K562 (cell line): ENCODE measurements around the gene ATP5F1D. TPM values are rescaled to one million over a fixed set of nuclear protein-coding genes. Genes with fewer than 3 reads are reported as not detected.
A peak's percentile ranks its signal among the peaks of the same experiment; 100 is the strongest.

Source experiments
- BRF2 ChIP-seq: IDR thresholded peaks from 3 replicates; pipeline ENCODE4 v1.6.1; 2011; ENCODE audit warnings: borderline replicate concordance, mild to moderate bottlenecking; ENCODE audit not compliant: insufficient read length, insufficient read depth
- DACH1 ChIP-seq: fragments of 450-650 bp; IDR thresholded peaks from 2 replicates; pipeline ENCODE4 v1.6.1; 2018; ENCODE audit not compliant: partially characterized antibody
- DIDO1 ChIP-seq: fragments of 450-650 bp; IDR thresholded peaks from 2 replicates; pipeline ENCODE4 v1.6.1; 2016; ENCODE audit warnings: low read depth, missing biosample characterization, missing genetic modification characterization
- ESRRB ChIP-seq: fragments of 250-450 bp; sonication (Bioruptor Pico); IDR thresholded peaks from 2 replicates; pipeline ENCODE4 v1.5.0; 2020; ENCODE audit warnings: mild to moderate bottlenecking, moderate library complexity, borderline replicate concordance
- FOXJ3 ChIP-seq: sonication (generic); formaldehyde crosslinking; IDR thresholded peaks from 2 replicates; pipeline ENCODE4 v1.4.0; 2020; ENCODE audit warnings: mild to moderate bottlenecking, missing genetic modification reagents
- GTF2B ChIP-seq: IDR thresholded peaks from 2 replicates; pipeline ENCODE4 v1.6.1; 2011; ENCODE audit not compliant: insufficient read length; ENCODE audit errors: extremely low read depth
- GTF2F1 ChIP-seq: IDR thresholded peaks from 2 replicates; pipeline ENCODE4 v1.6.1; 2011; ENCODE audit warnings: low read depth, low read length, improper control_type of control experiment
- MAZ ChIP-seq, 2 experiments: fragments of 450-650 bp in 1 of 2; sonication (generic) in 1 of 2; formaldehyde crosslinking; IDR thresholded peaks in 1 of 2; conservative IDR thresholded peaks in 1 of 2; 2 replicates each; pipeline versions ENCODE4 v1.4.0 to v1.5.0; 2020; ENCODE audit warnings: mild to moderate bottlenecking in 1 of 2, missing genetic modification reagents in 1 of 2
- NR3C1 ChIP-seq: sonication (generic); formaldehyde crosslinking; IDR thresholded peaks from 2 replicates; pipeline ENCODE4 v1.8.1; 2022; ENCODE audit warnings: missing genetic modification reagents
- PTRF ChIP-seq: fragments of 450-650 bp; IDR thresholded peaks from 2 replicates; pipeline ENCODE4 v1.6.1; 2016; ENCODE audit warnings: mild to moderate bottlenecking, missing genetic modification characterization, missing compliant biosample characterization
- TCF7 ChIP-seq: sonication (generic); IDR thresholded peaks from 2 replicates; pipeline ENCODE4 v1.6.1; 2016; ENCODE audit warnings: antibody characterized with exemption, borderline replicate concordance
- ZNF354B ChIP-seq: fragments of 250-450 bp; sonication (Bioruptor Pico); IDR thresholded peaks from 2 replicates; pipeline ENCODE4 v1.4.0; 2020
- ZNF431 ChIP-seq: sonication (generic); formaldehyde crosslinking; IDR thresholded peaks from 2 replicates; pipeline ENCODE4 v1.8.0; 2022; ENCODE audit warnings: mild to moderate bottlenecking, missing genetic modification reagents
- ZNF444 ChIP-seq: fragments of 250-450 bp; sonication (Bioruptor Pico); IDR thresholded peaks from 2 replicates; pipeline ENCODE4 v1.4.0; 2020; ENCODE audit warnings: mild to moderate bottlenecking, moderate library complexity
- polyA plus RNA-seq, 8 experiments: library from polyadenylated mRNA; depleted of rRNA in 4 of 8; stranded (reverse) in 5 of 8; unstranded in 3 of 8; fragments of >200 nt; fragmentation: Nextera tagmentation in 2 of 8; fragmentation: Illumina TruSeq in 1 of 8; extraction: Ambion mirVana in 2 of 8; extraction: Trizol in 1 of 8; gene quantifications; 2 replicates each; pipeline versions ENCODE4 v1.2.1 to v1.2.3, GENCODE V29; 2011 to 2014; ENCODE audit warnings: inconsistent platforms in 1 of 8, missing spikeins in 1 of 8
- total RNA-seq, 7 experiments: library from RNA; depleted of rRNA in 6 of 7; stranded (reverse); fragments of >200 nt in 6 of 7; fragmentation: Illumina TruSeq in 2 of 7; extraction: Trizol in 2 of 7; gene quantifications; 2 replicates each; pipeline versions ENCODE4 v1.2.1 to v1.2.3, GENCODE V29; 2011 to 2021; ENCODE audit warnings: low replicate concordance in 1 of 7
- TF ChIP-seq, protein P1 (sequence below): sonication (generic); formaldehyde crosslinking; IDR thresholded peaks from 2 replicates; pipeline ENCODE4 v1.8.0; 2022; ENCODE audit warnings: missing genetic modification reagents, mild to moderate bottlenecking, moderate library complexity, borderline replicate concordance
- TF ChIP-seq, protein P2 (sequence below): fragments of 250-450 bp; sonication (Bioruptor Pico); IDR thresholded peaks from 2 replicates; pipeline ENCODE4 v1.5.0; 2021; ENCODE audit warnings: mild to moderate bottlenecking, borderline replicate concordance
- TF ChIP-seq, protein P3 (sequence below), 2 experiments: fragments of 450-650 bp; IDR thresholded peaks; 2 replicates each; pipeline ENCODE4 v1.6.1; 2018; ENCODE audit warnings: mild to moderate bottlenecking in 2 of 2, low read depth in 1 of 2; ENCODE audit not compliant: partially characterized antibody in 2 of 2

Gene ATP5F1D
- total and polyA plus RNA-seq, 9 of the 15 experiments (the other 6 are each of a cell fraction or from before 2014, with no cell fraction given), result 3.9 to 409 (median 36.8) TPM

- TF ChIP-seq MAZ (CRISPR knock-in tag; conservative IDR thresholded peaks at IDR 0.05 in 1 of 2, IDR thresholded peaks at IDR 0.05 in 1 of 2), result peak in 1 of 2 experiments; percentile 9; a peak in 1 of 4 replicates
- TF ChIP-seq BRF2, result no peak
- TF ChIP-seq, protein P1, sequence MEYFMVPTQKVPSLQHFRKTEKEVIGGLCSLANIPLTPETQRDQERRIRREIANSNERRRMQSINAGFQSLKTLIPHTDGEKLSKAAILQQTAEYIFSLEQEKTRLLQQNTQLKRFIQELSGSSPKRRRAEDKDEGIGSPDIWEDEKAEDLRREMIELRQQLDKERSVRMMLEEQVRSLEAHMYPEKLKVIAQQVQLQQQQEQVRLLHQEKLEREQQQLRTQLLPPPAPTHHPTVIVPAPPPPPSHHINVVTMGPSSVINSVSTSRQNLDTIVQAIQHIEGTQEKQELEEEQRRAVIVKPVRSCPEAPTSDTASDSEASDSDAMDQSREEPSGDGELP, result peak; percentile 68
- no peak for TF ChIP-seq PTRF (tag)
- TF ChIP-seq, protein P2, sequence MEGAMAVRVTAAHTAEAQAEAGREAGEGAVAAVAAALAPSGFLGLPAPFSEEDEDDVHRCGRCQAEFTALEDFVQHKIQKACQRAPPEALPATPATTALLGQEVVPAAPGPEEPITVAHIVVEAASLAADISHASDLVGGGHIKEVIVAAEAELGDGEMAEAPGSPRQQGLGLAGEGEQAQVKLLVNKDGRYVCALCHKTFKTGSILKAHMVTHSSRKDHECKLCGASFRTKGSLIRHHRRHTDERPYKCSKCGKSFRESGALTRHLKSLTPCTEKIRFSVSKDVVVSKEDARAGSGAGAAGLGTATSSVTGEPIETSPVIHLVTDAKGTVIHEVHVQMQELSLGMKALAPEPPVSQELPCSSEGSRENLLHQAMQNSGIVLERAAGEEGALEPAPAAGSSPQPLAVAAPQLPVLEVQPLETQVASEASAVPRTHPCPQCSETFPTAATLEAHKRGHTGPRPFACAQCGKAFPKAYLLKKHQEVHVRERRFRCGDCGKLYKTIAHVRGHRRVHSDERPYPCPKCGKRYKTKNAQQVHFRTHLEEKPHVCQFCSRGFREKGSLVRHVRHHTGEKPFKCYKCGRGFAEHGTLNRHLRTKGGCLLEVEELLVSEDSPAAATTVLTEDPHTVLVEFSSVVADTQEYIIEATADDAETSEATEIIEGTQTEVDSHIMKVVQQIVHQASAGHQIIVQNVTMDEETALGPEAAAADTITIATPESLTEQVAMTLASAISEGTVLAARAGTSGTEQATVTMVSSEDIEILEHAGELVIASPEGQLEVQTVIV (CRISPR knock-in tag), result no peak
- no peak for TF ChIP-seq ZNF354B (CRISPR knock-in tag)
- TF ChIP-seq ZNF444 (CRISPR knock-in tag), result no peak
- TF ChIP-seq, protein P3, sequence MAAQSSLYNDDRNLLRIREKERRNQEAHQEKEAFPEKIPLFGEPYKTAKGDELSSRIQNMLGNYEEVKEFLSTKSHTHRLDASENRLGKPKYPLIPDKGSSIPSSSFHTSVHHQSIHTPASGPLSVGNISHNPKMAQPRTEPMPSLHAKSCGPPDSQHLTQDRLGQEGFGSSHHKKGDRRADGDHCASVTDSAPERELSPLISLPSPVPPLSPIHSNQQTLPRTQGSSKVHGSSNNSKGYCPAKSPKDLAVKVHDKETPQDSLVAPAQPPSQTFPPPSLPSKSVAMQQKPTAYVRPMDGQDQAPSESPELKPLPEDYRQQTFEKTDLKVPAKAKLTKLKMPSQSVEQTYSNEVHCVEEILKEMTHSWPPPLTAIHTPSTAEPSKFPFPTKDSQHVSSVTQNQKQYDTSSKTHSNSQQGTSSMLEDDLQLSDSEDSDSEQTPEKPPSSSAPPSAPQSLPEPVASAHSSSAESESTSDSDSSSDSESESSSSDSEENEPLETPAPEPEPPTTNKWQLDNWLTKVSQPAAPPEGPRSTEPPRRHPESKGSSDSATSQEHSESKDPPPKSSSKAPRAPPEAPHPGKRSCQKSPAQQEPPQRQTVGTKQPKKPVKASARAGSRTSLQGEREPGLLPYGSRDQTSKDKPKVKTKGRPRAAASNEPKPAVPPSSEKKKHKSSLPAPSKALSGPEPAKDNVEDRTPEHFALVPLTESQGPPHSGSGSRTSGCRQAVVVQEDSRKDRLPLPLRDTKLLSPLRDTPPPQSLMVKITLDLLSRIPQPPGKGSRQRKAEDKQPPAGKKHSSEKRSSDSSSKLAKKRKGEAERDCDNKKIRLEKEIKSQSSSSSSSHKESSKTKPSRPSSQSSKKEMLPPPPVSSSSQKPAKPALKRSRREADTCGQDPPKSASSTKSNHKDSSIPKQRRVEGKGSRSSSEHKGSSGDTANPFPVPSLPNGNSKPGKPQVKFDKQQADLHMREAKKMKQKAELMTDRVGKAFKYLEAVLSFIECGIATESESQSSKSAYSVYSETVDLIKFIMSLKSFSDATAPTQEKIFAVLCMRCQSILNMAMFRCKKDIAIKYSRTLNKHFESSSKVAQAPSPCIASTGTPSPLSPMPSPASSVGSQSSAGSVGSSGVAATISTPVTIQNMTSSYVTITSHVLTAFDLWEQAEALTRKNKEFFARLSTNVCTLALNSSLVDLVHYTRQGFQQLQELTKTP (IDR thresholded peaks at IDR 0.05; ENCODE audit: low read depth in 1 of 2, partially characterized antibody in 2 of 2), result no peak
- no peak for TF ChIP-seq DACH1
- TF ChIP-seq ZNF431 (CRISPR knock-in tag), result peak; percentile 19; the same call in 1 of the 2 replicates
- no peak for TF ChIP-seq DIDO1
- TF ChIP-seq ESRRB (CRISPR knock-in tag), result no peak
- TF ChIP-seq GTF2F1, result no peak
- TF ChIP-seq FOXJ3 (CRISPR knock-in tag), result no peak
- TF ChIP-seq NR3C1 (CRISPR knock-in tag), result 0 out of 2 replicates have a peak, but pooled peaks have one; percentile 18
- TF ChIP-seq GTF2B, result no peak
- TF ChIP-seq TCF7, result no peak
Measured at GRCh38 chr19:1274852-1275259, 33.3 kb downstream of the ATP5F1D start (continued).
